ENCODE data around the gene RSBN1L. TPM values are rescaled to one million over a fixed set of nuclear protein-coding genes. Genes with fewer than 3 reads are reported as not detected.
"Not testable (repeated sequence)": the region's sequence is repeated elsewhere in the genome, so short reads cannot be mapped to it uniquely, and the experiment has no call there.

The RSBN1L gene
- total RNA-seq, 1 experiment from 2014 or later: 14.9 TPM

GRCh38 chr7:77697535-77697831, 1.2 kb downstream of the RSBN1L start:
- Histone ChIP-seq H3K27me3 (replicated peaks) (no peaks in the 10 kb centered on the region), H3K27ac (no peak overlapping the region; the same call in 1 of the 2 replicates), H3K4me1 (replicated peaks) (peaks cover 10% of the 10 kb centered on the region), H3K36me3 (peaks cover 12% of the 10 kb centered on the region), H3K9me3 (replicated peaks) (no peaks in the 10 kb centered on the region), H3K4me3 (peak overlapping the region; percentile 93)
- no peak for DNase-seq (ENCODE audit: low read depth in 1 of 2, low spot score in 2 of 2)

DNA sequence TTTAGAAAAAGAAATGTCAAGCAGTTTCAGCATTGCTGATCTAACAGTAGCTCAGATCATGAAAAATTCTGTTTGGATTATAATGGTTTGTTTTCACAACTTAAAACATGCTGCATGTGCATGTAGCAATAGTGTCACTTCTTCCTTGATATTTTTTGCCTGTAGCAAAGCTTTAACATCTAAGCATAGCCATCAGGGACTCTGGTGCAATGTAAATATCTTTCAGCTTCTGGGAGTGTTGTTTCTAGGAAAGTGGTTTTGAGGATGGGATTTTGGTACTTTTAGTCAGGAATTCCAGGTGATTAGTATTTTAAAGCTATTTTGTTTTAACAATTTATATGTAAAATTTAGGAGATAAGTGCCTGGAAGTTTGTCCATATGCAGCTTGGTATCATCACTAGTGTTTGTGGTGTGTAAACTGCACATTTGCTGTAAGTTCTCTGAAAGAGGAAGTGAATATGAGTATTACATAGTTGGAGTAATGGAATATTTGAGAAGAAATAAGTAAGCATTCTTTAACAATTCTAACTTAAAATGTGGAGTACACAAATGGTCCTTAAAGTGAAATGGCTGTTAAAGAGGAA, 1.9 kb downstream of the RSBN1L start:
- Histone ChIP-seq H3K36me3 (peaks cover 12% of the 10 kb centered on the region), H3K27ac (no peak overlapping the region), H3K4me3 (peak overlapping the region; percentile 93), H3K9me3 (replicated peaks) (no peaks in the 10 kb centered on the region), H3K4me1 (replicated peaks) (peaks cover 10% of the 10 kb centered on the region), H3K27me3 (replicated peaks) (no peaks in the 10 kb centered on the region)
- DNase-seq (ENCODE audit: low read depth in 1 of 2, low spot score in 2 of 2): no peak

- H3K9me3 ChIP-seq (replicated peaks): no peaks in the 10 kb centered on the region
- no peaks in the 10 kb centered on the region for H3K27me3 ChIP-seq (replicated peaks)
- H3K36me3 ChIP-seq: peaks cover 12% of the 10 kb centered on the region
- DNase-seq (ENCODE audit: low read depth in 1 of 2, low spot score in 2 of 2): no peak
- H3K4me3 ChIP-seq: no peak overlapping the region
- no peak overlapping the region for H3K27ac ChIP-seq
- peaks cover 10% of the 10 kb centered on the region for H3K4me1 ChIP-seq (replicated peaks)
Observed at GRCh38 chr7:77699056-77699455, 2.8 kb downstream of the RSBN1L start.

GRCh38 chr7:77702513-77702912, 6.3 kb downstream of the RSBN1L start:
- H3K4me3 ChIP-seq: no peak overlapping the region
- peaks cover 10% of the 10 kb centered on the region for H3K4me1 ChIP-seq (replicated peaks)
- H3K9me3 ChIP-seq (replicated peaks): no peaks in the 10 kb centered on the region
- H3K27ac ChIP-seq: no peak overlapping the region
- no peaks in the 10 kb centered on the region for H3K27me3 ChIP-seq (replicated peaks)
- DNase-seq (ENCODE audit: low read depth in 1 of 2, low spot score in 2 of 2): no peak
- H3K36me3 ChIP-seq: 0 out of 2 replicates have a peak, but pooled peaks cover 9% of the 10 kb centered on the region

DNA sequence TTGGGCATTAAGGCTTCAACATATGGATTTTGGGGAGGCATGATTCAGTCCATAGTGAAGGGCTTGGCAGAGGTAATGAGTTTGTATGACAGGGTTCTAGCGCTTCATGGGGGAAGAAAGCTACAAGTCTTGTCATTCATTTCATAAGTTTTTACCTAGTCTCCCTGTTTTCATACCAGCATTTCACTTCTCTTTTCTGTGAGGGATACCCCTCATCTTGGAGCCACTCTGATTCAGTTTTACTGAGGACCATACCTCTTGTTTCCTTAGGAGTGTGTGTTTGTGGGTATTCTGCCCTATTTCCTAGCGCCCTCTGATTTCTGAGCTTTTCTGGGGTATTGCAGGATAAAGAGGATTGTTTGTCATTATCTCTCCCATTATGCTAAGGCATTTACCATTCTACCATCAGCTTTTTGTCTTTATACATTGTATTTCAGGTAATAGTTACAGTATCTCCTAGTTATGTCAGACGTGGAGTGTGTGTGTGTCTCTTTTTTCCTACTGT, 6.8 kb downstream of the RSBN1L start:
- H3K36me3 ChIP-seq: 0 out of 2 replicates have a peak, but pooled peaks cover 4% of the 10 kb centered on the region
- no peak for DNase-seq (ENCODE audit: low read depth in 1 of 2, low spot score in 2 of 2)
- no peak overlapping the region for H3K4me3 ChIP-seq

DNA sequence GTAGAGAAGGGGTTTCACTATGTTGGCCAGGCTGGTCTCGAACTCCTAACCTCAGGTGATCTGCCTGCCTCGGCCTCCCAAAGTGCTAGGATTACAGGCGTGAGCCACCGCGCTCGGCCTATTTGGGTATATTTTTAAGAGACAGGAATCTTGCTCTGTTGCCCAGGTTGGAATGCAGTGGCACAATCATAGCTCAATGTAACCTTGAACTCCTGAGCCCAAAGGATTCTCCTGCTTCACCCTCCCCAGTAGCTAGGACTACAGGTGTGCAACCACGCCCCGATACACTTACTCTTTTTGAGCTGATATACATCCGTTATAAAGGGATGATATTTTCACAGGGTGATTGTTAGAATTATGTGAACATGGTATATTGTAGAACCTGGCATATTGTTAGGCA, 7.4 kb downstream of the RSBN1L start:
- not testable (repeated sequence) for H3K9me3 ChIP-seq (replicated peaks); H3K27ac ChIP-seq; DNase-seq (ENCODE audit: low read depth in 1 of 2, low spot score in 2 of 2); H3K27me3 ChIP-seq (replicated peaks); H3K4me1 ChIP-seq (replicated peaks); H3K4me3 ChIP-seq; H3K36me3 ChIP-seq

More for the DNA sequence above, 6.8 kb downstream of the RSBN1L start:
- no peaks in the 10 kb centered on the region for H3K27me3 ChIP-seq (replicated peaks)
- no peaks in the 10 kb centered on the region for H3K9me3 ChIP-seq (replicated peaks)
- H3K4me1 ChIP-seq (replicated peaks): peaks cover 5% of the 10 kb centered on the region
- H3K27ac ChIP-seq: no peak overlapping the region

DNA sequence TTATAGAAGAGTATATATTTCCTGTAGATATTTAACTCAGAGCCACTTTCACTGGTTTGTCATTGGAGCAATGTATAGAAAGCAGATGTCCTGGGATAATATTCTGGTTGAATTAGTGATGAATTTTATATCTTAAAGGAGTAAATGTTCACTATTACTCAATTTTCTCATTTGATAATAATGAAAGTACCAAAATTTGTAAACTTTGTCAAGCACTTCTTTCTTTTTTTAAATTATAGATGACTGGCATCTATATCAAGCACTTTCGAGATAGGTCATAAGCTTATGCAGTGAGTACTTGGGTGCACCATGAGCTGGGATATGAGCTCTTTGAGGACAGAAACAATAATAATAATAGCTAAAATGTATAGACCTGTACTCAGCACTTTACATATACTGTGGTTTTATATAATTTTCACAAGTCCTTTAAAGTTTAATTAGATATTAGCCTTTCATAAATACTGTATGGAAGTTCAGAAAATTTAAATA, 11.3 kb downstream of the RSBN1L start:
- Histone ChIP-seq H3K36me3 (peaks cover 9% of the 10 kb centered on the region; the same call in 1 of the 2 replicates), H3K4me1 (replicated peaks) (no peaks in the 10 kb centered on the region), H3K9me3 (replicated peaks) (no peaks in the 10 kb centered on the region), H3K27ac (no peak overlapping the region), H3K4me3 (no peak overlapping the region), H3K27me3 (replicated peaks) (no peaks in the 10 kb centered on the region)
- DNase-seq (ENCODE audit: low read depth in 1 of 2, low spot score in 2 of 2): no peak

GRCh38 chr7:77710067-77710466, 13.8 kb downstream of the RSBN1L start:
- H3K4me1 ChIP-seq (replicated peaks): no peaks in the 10 kb centered on the region; the same call in 1 of the 2 replicates

GRCh38 chr7:77710861-77711260, 14.6 kb downstream of the RSBN1L start:
- no peaks in the 10 kb centered on the region; the same call in 1 of the 2 replicates for H3K4me1 ChIP-seq (replicated peaks)
- DNase-seq (ENCODE audit: low read depth in 1 of 2, low spot score in 2 of 2): no peak
- peaks cover 9% of the 10 kb centered on the region; the same call in 1 of the 2 replicates for H3K36me3 ChIP-seq
- H3K27ac ChIP-seq: no peak overlapping the region
- H3K9me3 ChIP-seq (replicated peaks): no peaks in the 10 kb centered on the region
- no peaks in the 10 kb centered on the region for H3K27me3 ChIP-seq (replicated peaks)
- no peak overlapping the region for H3K4me3 ChIP-seq

More at GRCh38 chr7:77710067-77710466, 13.8 kb downstream of the RSBN1L start:
- Histone ChIP-seq H3K4me3 (no peak overlapping the region), H3K9me3 (replicated peaks) (no peaks in the 10 kb centered on the region), H3K27me3 (replicated peaks) (no peaks in the 10 kb centered on the region), H3K36me3 (peaks cover 9% of the 10 kb centered on the region; the same call in 1 of the 2 replicates), H3K27ac (no peak overlapping the region)
- DNase-seq (ENCODE audit: low read depth in 1 of 2, low spot score in 2 of 2): no peak

GRCh38 chr7:77714195-77714594, 17.9 kb downstream of the RSBN1L start:
- H3K9me3 ChIP-seq (replicated peaks): no peaks in the 10 kb centered on the region
- DNase-seq (ENCODE audit: low read depth in 1 of 2, low spot score in 2 of 2): no peak
- H3K4me3 ChIP-seq: no peak overlapping the region
- no peaks in the 10 kb centered on the region for H3K27me3 ChIP-seq (replicated peaks)
- H3K36me3 ChIP-seq: peaks cover 5% of the 10 kb centered on the region; the same call in 1 of the 2 replicates
- no peaks in the 10 kb centered on the region; the same call in 1 of the 2 replicates for H3K4me1 ChIP-seq (replicated peaks)
- H3K27ac ChIP-seq: no peak overlapping the region

GRCh38 chr7:77714931-77715330, 18.7 kb downstream of the RSBN1L start:
- not testable (repeated sequence) for H3K4me1 ChIP-seq (replicated peaks); H3K27me3 ChIP-seq (replicated peaks); DNase-seq (ENCODE audit: low read depth in 1 of 2, low spot score in 2 of 2); H3K27ac ChIP-seq; H3K4me3 ChIP-seq; H3K36me3 ChIP-seq; H3K9me3 ChIP-seq (replicated peaks)

DNA sequence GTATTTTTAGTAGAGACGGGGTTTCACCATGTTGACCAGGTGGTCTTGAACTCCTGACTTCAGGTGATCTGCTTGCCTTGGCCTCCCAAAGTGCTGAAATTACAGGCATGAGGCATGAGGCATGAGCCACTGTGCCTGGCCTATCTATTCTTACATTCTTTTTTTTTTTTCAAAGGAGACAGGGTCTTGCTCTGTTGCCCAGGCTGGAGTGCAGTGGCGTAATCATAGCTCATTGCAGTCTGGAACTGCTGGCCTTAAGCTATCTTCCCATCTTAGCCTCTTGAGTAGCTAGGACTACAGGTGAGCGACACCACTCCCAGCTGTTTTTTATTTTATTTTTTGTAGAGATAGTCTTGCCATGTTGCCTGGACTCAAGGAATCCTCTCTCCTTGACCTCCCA, 20.5 kb downstream of the RSBN1L start:
- H3K27ac ChIP-seq: no peak overlapping the region
- H3K36me3 ChIP-seq: peaks cover under 1% of the 10 kb centered on the region; the same call in 1 of the 2 replicates
- no peak for DNase-seq (ENCODE audit: low read depth in 1 of 2, low spot score in 2 of 2)
- no peaks in the 10 kb centered on the region for H3K27me3 ChIP-seq (replicated peaks)
- H3K9me3 ChIP-seq (replicated peaks): no peaks in the 10 kb centered on the region
- no peak overlapping the region for H3K4me3 ChIP-seq
- no peaks in the 10 kb centered on the region; the same call in 1 of the 2 replicates for H3K4me1 ChIP-seq (replicated peaks)

DNA sequence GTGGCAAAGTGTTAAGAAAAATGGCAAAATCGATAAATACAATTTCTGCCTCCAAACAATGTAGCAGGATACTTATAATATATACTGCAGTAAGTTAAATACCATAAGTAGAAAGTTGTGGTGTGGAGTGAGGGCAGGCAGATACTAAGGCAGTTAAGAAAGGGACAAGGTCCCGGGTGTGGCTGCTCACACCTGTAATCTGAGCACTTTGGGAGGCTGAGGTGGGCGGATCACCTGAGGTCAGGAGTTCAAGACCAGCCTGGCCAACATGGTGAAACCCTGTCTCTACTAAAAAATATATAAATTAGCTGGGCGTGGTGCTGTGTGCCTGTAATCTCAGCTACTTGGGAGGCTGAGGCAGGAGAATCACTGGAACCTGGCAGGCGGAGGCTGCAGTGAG, 21.3 kb downstream of the RSBN1L start:
- not testable (repeated sequence) for H3K27ac ChIP-seq; H3K4me1 ChIP-seq (replicated peaks); H3K36me3 ChIP-seq; H3K9me3 ChIP-seq (replicated peaks); H3K27me3 ChIP-seq (replicated peaks); H3K4me3 ChIP-seq; DNase-seq (ENCODE audit: low read depth in 1 of 2, low spot score in 2 of 2)

- H3K4me3 ChIP-seq: no peak overlapping the region
- no peaks in the 10 kb centered on the region for H3K27me3 ChIP-seq (replicated peaks)
- peaks cover 39% of the 10 kb centered on the region for H3K4me1 ChIP-seq (replicated peaks)
- peak overlapping the region; percentile 64 for H3K27ac ChIP-seq
- H3K9me3 ChIP-seq (replicated peaks): no peaks in the 10 kb centered on the region
- DNase-seq (ENCODE audit: low read depth in 1 of 2, low spot score in 2 of 2): no peak
- no peaks in the 10 kb centered on the region for H3K36me3 ChIP-seq
Observed at GRCh38 chr7:77727527-77727926, 31.3 kb downstream of the RSBN1L start.
